Natural killer cell (primary cell): ENCODE data around the gene GTF3A. TPM values are rescaled to one million over a fixed set of nuclear protein-coding genes. Genes with fewer than 3 reads are reported as not detected.

Experiments used
- ATAC-seq, 3 donors: fragments of 150-1000 bp in 2 of 3; fragments of 200-7000 bp in 1 of 3; cut with Tn5 transposase; 1 replicate in 1 of 3; 2 replicates in 2 of 3; pipeline ENCODE4 v1.10.0; 2021; ENCODE audit warnings: mild to moderate bottlenecking in 2 of 3, moderate library complexity in 2 of 3
- DNase-seq, 2 donors: peaks; one replicate each; pipeline versions ENCODE4 v3.0.0 to v3.0.0-alpha.2; 2013 to 2021; ENCODE audit warnings: mixed read lengths in 1 of 2
- H3K27ac ChIP-seq: one replicate; pipeline ENCODE4 v1.5.1; 2013; ENCODE audit warnings: mild to moderate bottlenecking, low read length
- H3K27me3 ChIP-seq: one replicate; pipeline ENCODE4 v1.6.1; 2013; ENCODE audit warnings: low read length; ENCODE audit not compliant: control insufficient read depth, insufficient read depth
- H3K36me3 ChIP-seq: one replicate; pipeline ENCODE4 v1.6.1; 2013; ENCODE audit warnings: low read length; ENCODE audit not compliant: control insufficient read depth, insufficient read depth
- H3K4me1 ChIP-seq: one replicate; pipeline ENCODE4 v1.6.1; 2013; ENCODE audit warnings: low read length; ENCODE audit not compliant: control insufficient read depth, insufficient read depth
- H3K4me3 ChIP-seq: one replicate; pipeline ENCODE4 v1.5.1; 2013; ENCODE audit warnings: low read length
- H3K9me3 ChIP-seq: one replicate; pipeline ENCODE4 v1.6.1; 2013; ENCODE audit warnings: low read length; ENCODE audit not compliant: control insufficient read depth, insufficient read depth
- H3K27ac Mint-ChIP-seq, 2 donors: one replicate each; pipeline ENCODE4 v1.8.0; 2022; ENCODE audit warnings: mild to moderate bottlenecking in 2 of 2, mixed read lengths in 2 of 2, moderate library complexity in 1 of 2
- H3K27me3 Mint-ChIP-seq, 2 donors: one replicate each; pipeline ENCODE4 v1.8.0; 2022; ENCODE audit warnings: low read depth in 2 of 2, mixed read lengths in 2 of 2
- H3K36me3 Mint-ChIP-seq: one replicate; pipeline ENCODE4 v1.8.0; 2022; ENCODE audit warnings: mixed read lengths
- H3K4me1 Mint-ChIP-seq, 2 donors: one replicate each; pipeline ENCODE4 v1.8.0; 2022; ENCODE audit warnings: mixed read lengths in 2 of 2
- H3K4me3 Mint-ChIP-seq: one replicate; pipeline ENCODE4 v1.8.0; 2022; ENCODE audit warnings: mild to moderate bottlenecking, moderate library complexity, mixed read lengths
- H3K9me3 Mint-ChIP-seq, 2 donors: one replicate each; pipeline ENCODE4 v1.8.0; 2022; ENCODE audit warnings: mixed read lengths in 2 of 2
- WGBS: methylation state at CpG from one replicate; pipeline ENCODE4 v1.1.7; 2013; ENCODE audit warnings: missing lambda C conversion rate; ENCODE audit not compliant: insufficient coverage; 5-methylcytosine and 5-hydroxymethylcytosine counted together
- intact Hi-C: fragments of 100-400 bp; cut with micrococcal nuclease; formaldehyde crosslinking; loops from one replicate; pipeline ENCODE4 v1.14.2; 2022
- total RNA-seq, 4 donors: library from RNA; stranded (reverse); fragments of 120-200 nt in 1 of 4; gene quantifications; one replicate each; pipeline versions ENCODE4 v1.2.3 to v1.2.4, GENCODE V29; 2013 to 2022
- TF ChIP-seq, protein P1 (sequence below): fragments of 200-600 bp; IDR thresholded peaks from one replicate; pipeline ENCODE4 v1.8.0; 2022; ENCODE audit warnings: antibody characterized with exemption

GTF3A gene
- total RNA-seq, 3 donors from 2014 or later (not counting 1 experiment from before 2014, with no cell fraction given): 129 to 132 (median 130) TPM

DNA sequence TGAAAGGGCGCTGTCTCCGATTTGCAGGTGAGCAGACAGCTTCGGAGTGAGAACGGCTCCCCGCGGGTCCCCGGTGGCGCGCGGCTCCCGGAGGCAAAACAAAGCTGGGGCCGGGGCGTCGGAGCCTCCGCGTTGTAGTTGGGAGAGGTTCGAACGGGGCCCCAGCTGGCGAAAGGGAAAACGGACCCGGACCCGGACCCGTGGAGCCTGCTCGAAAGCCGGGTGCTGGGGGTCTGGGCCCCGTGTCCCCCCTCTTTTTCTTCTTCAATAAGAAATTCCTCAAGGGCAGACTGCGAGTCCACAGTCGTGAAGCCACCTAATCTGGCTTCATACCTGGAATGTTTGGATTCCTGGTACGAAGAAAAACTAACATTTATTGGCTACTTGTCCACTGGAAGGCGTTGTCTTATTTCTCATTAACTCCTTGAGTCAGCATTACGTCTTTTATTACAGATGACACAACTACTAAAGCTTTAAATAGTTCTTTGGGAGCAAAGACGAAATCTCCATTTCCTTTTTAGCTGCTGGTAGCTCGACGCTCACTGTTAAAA, 26.6 kb downstream of the GTF3A start:
- DNase-seq (peak; percentile 42 to 47), ATAC-seq (no peak)
- intact Hi-C loops: loop anchor here (1.0 to 10.0 kb wide), 5 partner anchors 25 to 688 kb away; partner anchors contain the start of genes POLR1D and RPL21
- Histone ChIP-seq H3K27me3 (no peaks in the 10 kb centered on the region), H3K4me1 (peaks cover 24% of the 10 kb centered on the region), H3K4me3 (peak overlapping the region; percentile 84), H3K27ac (peak overlapping the region; percentile 94), H3K9me3 (no peaks in the 10 kb centered on the region), H3K36me3 (no peaks in the 10 kb centered on the region)
- WGBS: under 1% methylated on average over 34 of the region's 34 CpGs
- peaks cover 44 to 57% of the 10 kb centered on the region in 2 donors for H3K4me1 Mint-ChIP-seq
- peak overlapping the region; percentile 97 to 98 for H3K27ac Mint-ChIP-seq
- H3K27me3 Mint-ChIP-seq: no peaks in the 10 kb centered on the region
- peak overlapping the region; percentile 95 for H3K4me3 Mint-ChIP-seq
- H3K36me3 Mint-ChIP-seq: no peaks in the 10 kb centered on the region
- H3K9me3 Mint-ChIP-seq: no peaks in the 10 kb centered on the region
- TF ChIP-seq, protein P1, sequence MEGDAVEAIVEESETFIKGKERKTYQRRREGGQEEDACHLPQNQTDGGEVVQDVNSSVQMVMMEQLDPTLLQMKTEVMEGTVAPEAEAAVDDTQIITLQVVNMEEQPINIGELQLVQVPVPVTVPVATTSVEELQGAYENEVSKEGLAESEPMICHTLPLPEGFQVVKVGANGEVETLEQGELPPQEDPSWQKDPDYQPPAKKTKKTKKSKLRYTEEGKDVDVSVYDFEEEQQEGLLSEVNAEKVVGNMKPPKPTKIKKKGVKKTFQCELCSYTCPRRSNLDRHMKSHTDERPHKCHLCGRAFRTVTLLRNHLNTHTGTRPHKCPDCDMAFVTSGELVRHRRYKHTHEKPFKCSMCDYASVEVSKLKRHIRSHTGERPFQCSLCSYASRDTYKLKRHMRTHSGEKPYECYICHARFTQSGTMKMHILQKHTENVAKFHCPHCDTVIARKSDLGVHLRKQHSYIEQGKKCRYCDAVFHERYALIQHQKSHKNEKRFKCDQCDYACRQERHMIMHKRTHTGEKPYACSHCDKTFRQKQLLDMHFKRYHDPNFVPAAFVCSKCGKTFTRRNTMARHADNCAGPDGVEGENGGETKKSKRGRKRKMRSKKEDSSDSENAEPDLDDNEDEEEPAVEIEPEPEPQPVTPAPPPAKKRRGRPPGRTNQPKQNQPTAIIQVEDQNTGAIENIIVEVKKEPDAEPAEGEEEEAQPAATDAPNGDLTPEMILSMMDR: no peak

DNA sequence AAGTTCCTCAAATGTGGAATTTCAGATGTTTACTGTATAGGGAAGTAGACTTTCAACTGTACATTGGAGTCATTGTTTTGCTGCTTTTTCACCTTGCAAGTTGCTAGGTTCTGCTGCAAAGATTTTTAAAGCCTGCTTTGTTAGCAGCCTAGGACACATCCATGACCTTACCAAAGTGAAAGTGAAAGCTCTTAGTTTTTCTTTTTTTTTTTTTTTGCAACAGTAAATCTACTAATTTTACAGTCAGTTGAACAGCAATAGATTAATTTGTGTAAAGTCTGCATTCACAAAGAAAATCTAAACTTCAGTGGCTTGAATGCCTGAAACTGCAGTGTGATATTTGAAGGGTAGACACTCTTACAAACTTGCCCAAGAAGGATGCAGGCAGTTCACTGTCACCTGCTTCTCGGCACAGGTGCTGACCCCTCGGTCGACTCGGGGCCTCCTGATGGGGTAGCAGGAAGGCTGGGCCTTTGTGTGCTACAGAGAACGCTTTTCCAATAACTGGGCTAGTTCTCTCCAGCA, 31.0 kb downstream of the GTF3A start:
- Histone ChIP-seq H3K27me3 (no peaks in the 10 kb centered on the region), H3K4me1 (peaks cover 6% of the 10 kb centered on the region), H3K36me3 (no peaks in the 10 kb centered on the region), H3K27ac (peak overlapping the region; percentile 60), H3K9me3 (no peaks in the 10 kb centered on the region), H3K4me3 (peak overlapping the region; percentile 37)
- ATAC-seq: peak in 2 of 3 donors; percentile 16 to 31
- peaks cover 17 to 26% of the 10 kb centered on the region in 2 donors for H3K4me1 Mint-ChIP-seq
- intact Hi-C loops: loop anchor here (10.0 kb wide), 1 partner anchor 51 kb away; no protein-coding TSS in a partner anchor
- peak overlapping the region; percentile 93 for H3K4me3 Mint-ChIP-seq
- peaks cover 0 to 3% of the 10 kb centered on the region in 2 donors for H3K27me3 Mint-ChIP-seq
- H3K27ac Mint-ChIP-seq: peak overlapping the region; percentile 94 to 97
- no peaks in the 10 kb centered on the region for H3K36me3 Mint-ChIP-seq
- 3% methylated on average over 5 of the region's 5 CpGs for WGBS
- peak in 1 of 2 donors; percentile 46 for DNase-seq
- TF ChIP-seq, protein P1: no peak
- no peaks in the 10 kb centered on the region for H3K9me3 Mint-ChIP-seq

DNA sequence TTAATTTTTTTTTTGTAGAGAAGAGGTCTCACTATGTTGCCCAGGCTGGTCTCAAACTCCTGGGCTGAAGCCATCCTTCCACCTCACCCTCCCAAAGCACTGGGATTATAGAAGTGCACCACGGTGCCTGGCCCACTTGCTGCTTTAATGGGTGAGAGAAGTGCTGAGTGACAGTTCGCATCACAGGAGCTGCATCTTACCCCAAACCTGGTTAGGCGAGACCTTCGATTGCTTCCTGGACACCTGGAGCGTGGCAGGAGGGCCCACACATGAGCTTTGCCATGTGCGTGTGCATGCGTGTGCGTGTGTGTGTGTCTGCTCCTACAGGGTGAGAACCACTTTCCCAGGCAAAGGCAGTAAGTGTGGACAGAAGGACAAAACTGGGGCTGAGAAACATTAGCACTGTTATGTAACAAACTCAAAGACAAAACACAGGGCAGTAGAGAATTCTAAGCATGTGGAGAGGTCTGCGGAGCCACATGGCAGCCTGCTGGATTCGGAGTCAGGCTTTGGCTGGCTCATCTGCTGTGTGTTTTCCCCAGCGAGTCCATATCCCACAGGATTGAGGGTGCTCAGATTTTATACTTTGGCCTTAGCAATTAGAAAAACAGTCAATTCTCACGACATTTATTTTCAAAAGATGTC, 37.6 kb downstream of the GTF3A start:
- Histone ChIP-seq H3K27ac (no peak overlapping the region), H3K9me3 (no peaks in the 10 kb centered on the region), H3K4me1 (peaks cover 6% of the 10 kb centered on the region), H3K27me3 (no peaks in the 10 kb centered on the region), H3K4me3 (no peak overlapping the region), H3K36me3 (no peaks in the 10 kb centered on the region)
- Mint-ChIP-seq H3K27ac (no peak overlapping the region), H3K9me3 (no peaks in the 10 kb centered on the region), H3K36me3 (no peaks in the 10 kb centered on the region), H3K4me3 (no peak overlapping the region), H3K27me3 (peaks cover 0 to 3% of the 10 kb centered on the region in 2 donors), H3K4me1 (peaks cover 0 to 5% of the 10 kb centered on the region in 2 donors)
- TF ChIP-seq, protein P1: no peak
- intact Hi-C loops: loop anchor here (5.0 kb wide), 1 partner anchor 35 kb away; no protein-coding TSS in a partner anchor
- DNase-seq (no peak), ATAC-seq (no peak)
- WGBS: 85% methylated on average over 10 of the region's 12 CpGs
